GM08714 (cell line): ENCODE data around the gene SLC45A1.

ENCODE experiments used
- H3K4me3 ChIP-seq: fragments of 200-500 bp; sonication (Bioruptor generic); 2 replicates; pipeline ENCODE4 v1.5.1; 2014; ENCODE audit warnings: mild to moderate bottlenecking, low read length, inconsistent platforms
- ZNF274 ChIP-seq: IDR thresholded peaks from 2 replicates; pipeline ENCODE4 v1.6.1; 2012; ENCODE audit warnings: mild to moderate bottlenecking, low read depth, low read length

The SLC45A1 gene

DNA sequence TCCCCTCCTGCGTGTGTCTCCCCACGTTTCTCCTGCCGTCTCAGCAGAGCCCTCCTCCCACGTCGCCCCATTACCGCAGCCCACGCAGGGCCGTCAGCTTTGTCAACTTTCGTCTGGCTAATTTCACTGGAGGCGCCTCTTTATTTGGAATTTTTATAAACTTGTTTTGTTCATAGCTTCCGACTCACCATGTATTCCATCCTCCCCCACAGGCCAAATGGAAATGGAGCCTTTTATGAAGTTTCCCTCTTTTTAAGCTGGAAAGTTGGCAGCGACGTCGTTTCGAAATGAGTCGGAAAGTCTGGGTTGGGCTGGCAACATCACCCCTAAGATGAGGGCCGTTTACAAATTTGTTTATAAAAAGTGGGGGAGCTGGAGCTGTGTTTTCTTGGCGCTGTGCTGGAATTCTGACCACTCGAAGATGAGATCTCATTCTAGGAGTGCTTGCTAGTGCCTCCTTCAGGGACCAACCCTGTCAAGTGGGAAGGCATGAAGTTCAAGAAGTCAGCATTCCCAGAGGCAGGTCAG is 23.7 kb upstream of the SLC45A1 start:
- no peak overlapping the region for H3K4me3 ChIP-seq
- no peak for TF ChIP-seq ZNF274

DNA sequence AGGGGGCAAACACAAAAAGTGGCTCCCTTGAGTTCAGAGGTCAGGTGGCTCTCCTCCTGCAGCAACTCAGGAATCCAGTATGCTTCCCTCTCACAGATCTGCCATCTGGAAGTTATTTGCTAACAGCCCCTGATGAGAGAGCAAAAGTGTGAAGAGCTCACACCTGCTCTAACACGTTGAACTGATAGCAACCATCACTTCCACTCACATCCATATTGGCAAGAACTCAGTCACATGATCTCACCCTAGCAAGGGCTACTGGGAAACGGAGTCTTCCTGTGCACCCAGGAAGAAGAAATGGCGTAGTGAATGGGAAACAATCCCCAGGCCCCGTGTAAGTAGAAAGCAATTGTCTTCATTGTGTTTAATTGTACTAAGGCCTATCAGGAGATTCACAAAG is 20.7 kb upstream of the SLC45A1 start:
- no peak overlapping the region for H3K4me3 ChIP-seq
- TF ChIP-seq ZNF274 = no peak

DNA sequence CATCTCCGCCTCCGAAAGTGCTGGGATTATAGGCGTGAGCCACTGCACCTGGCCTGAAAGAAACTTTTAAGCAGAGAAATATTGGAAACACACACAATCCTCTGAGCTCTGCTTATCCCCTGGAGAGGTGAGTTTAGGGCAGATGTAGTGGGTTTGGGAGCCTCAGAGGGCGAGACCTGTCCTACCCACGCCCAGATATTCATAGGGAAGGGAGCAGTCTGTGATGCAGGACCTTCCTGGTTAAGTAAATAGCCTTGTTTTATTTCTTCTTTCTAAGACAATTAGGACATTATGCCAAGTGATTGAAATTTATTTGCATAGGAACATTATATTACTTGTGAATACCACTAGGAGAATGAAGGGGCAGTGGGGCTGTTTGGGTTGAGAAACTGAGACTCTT is 18.0 kb upstream of the SLC45A1 start:
- H3K4me3 ChIP-seq = no peak overlapping the region
- no peak for TF ChIP-seq ZNF274

DNA sequence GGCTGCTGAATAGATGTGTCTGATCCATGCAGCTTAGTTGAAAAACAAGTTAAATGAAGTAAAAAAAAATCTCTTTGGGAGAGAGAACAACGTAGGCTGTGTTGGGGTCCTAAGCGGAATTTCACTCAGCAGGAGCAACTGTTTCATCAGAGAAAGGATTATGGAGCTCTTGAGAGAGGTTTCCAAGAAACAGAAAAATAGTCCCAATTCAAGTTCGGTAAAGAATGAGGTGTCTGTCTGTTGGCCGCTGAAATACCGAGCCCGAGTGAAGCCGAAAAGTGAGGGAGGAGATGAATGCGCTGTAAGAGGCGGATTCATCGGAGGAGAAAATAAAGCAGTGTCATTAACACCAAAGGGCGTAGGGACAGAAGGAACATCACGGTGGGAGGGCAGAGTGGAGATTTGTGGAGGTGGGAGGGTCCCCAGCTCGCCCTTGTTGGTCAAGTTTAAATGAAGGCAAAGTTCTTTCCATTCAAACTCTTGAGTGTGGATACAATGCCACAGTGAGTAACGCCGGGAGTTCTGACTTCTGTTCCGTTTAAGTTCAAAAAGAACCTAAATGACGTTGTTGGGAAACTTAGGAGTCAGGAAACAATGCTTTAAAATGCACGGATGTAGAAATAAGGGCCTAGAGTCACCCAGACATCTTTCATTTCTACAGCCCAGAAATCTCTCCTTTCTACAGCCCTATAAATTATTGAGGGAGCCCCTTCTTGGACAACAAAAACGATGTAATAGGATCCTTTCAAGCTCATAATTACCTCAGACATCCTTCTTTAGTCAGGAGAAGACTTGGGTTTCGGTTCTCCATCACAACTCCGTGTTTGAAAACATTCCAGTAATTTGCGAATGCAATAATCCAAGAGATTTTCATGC is 15.6 kb upstream of the SLC45A1 start:
- TF ChIP-seq ZNF274 = no peak
- H3K4me3 ChIP-seq = no peak overlapping the region

DNA sequence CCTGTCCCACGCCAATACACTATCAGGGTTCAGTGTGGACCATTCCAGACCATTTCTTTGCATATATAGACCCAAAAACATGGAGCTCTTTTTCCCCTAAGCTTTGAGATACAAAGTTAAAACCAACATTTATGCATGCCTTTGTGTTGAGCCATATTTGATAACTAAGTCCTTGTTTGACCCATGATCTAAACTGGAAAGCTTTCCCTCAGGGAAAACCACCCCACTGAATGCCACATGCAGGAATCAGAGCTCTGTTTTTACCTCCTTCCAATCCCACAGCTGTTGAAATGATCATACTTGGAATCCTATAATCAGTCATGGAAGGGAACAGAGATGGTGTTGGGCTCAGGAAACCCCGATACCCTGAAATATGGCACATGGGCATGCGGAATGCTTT is 14.8 kb upstream of the SLC45A1 start:
- no peak for TF ChIP-seq ZNF274
- no peak overlapping the region for H3K4me3 ChIP-seq

DNA sequence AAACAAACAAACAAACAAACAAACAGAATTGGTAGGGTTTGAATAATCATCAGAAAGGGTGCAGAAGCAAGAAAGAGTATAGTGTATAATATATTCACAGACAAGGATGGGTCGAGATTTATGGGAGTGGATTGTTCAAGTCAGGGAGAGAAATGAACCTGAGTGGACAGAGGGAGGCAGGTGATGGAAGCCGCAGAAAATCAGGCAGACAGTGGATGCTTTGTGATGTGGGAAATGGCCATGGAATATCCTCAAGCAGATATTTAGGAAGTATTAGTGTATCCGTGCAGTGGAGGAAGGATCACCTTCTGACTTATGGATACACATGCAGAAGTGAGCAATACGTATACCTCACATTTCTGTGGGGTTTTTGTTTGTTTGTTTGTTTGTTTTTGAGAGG is 14.0 kb upstream of the SLC45A1 start:
- no peak overlapping the region for H3K4me3 ChIP-seq
- TF ChIP-seq ZNF274 = no peak

DNA sequence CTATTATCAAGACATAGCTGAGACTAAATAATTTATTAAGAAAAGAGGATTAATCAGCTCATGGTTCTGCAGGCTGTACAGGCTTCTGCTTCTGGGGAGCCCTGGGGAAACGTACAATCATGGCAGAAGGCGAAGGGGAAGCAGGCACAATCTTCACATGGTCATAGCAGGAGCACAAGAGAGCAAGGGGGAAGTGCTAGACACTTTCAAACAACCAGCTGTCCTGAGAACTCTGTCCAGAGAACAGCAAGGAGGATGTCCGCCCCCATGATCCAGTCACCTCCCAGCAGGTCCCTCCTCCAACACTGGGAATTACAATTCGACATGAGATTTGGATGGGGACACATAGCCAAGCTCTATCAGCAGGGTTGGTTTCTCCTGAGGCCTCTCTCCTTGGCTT is 10.3 kb upstream of the SLC45A1 start:
- no peak for TF ChIP-seq ZNF274
- H3K4me3 ChIP-seq = no peak overlapping the region

DNA sequence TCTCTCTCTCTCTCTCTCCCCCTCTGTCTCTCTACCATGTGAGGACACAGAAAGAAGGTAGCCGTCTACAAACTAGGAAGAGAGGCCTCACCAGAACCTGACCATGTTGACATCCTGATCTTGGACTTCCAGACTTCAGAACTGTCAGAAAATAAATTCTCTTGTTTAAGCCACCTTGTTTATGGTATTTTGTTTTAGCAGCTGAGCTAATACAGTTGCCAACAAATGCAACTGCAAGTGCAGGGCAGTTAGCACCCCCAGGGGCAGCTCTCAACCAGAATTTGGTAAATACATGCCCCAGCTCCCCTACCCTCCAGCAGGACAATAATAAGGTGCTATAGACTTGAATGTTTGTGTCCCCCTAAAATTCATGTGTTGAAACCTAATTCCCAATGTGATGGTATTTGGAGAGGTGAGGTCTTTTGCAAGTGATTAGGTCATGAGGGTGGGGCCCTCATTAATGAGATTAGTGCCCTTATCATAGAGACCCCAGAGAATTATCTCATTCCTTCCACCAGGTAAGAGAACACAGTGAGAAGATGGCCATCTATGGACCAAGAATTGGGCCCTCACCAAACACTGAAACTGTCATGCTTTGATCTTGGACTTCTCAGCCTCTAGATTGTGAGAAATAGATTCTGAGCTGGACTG is 6.7 kb upstream of the SLC45A1 start:
- no peak overlapping the region for H3K4me3 ChIP-seq
- TF ChIP-seq ZNF274 = no peak

DNA sequence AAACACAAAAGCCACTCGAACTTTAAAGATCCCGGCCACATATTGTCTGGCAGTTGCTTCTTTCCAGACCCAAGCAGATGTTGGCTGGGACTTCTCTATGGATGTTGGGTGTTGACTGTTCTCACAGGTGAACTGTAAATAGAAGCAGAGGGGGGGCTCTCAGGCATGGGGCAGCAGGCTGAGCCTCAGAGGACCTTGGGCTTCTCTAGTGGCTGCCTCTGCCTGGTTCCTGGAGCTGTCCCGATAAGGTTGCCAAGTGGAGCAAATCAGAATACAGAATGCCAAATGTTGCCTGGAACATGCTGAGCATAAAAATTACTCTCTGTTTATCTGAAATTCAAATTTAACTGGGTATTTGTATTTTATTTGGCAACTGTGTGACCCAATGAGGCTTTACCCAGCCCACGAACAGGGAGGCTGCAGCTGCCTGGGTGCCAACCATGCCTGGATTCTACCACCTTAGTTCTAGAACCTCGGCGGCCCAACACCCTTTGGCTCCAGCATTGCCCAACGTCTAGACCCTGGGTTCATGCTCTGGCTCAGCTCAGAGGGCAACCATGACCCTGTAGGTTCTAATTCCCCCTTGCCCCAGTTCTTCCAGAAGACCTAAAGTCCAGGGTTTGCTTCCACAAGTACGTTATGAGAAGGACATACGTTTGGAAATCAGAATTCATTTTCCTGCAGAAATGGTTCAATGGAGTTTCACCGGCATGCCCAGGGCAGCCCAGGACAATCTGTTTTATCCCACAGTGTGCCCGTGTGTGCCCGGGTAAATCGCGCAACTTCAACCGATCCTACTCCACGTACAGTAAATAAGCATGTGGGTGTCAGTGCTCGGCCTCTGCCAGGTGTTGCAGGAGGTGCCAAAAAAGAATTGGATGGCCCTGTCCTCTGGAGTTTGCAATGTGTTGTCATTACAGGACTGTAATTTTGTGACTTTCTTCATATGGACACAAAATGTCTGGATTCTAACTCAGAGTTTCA is 5.4 kb upstream of the SLC45A1 start:
- no peak for TF ChIP-seq ZNF274
- H3K4me3 ChIP-seq = no peak overlapping the region

DNA sequence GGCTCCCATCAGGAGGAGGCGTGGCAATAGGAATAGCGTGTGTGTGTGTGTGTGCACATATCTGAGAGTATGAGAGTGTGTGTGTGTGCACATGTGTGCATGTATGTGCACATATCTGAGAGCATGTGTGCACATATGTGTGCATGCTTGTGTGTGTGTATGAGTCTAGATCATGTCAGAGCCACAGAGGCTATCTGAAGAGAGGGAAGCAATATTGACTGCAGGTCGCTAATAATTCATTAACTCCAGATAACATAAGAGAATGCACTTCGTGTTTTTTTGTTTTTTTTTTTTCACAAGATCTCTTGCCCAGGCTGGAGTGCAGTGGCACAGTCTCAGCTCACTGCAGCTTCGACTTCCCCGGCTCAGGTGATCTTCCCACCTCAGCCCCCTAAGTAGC is 4.7 kb upstream of the SLC45A1 start:
- TF ChIP-seq ZNF274 = no peak

DNA sequence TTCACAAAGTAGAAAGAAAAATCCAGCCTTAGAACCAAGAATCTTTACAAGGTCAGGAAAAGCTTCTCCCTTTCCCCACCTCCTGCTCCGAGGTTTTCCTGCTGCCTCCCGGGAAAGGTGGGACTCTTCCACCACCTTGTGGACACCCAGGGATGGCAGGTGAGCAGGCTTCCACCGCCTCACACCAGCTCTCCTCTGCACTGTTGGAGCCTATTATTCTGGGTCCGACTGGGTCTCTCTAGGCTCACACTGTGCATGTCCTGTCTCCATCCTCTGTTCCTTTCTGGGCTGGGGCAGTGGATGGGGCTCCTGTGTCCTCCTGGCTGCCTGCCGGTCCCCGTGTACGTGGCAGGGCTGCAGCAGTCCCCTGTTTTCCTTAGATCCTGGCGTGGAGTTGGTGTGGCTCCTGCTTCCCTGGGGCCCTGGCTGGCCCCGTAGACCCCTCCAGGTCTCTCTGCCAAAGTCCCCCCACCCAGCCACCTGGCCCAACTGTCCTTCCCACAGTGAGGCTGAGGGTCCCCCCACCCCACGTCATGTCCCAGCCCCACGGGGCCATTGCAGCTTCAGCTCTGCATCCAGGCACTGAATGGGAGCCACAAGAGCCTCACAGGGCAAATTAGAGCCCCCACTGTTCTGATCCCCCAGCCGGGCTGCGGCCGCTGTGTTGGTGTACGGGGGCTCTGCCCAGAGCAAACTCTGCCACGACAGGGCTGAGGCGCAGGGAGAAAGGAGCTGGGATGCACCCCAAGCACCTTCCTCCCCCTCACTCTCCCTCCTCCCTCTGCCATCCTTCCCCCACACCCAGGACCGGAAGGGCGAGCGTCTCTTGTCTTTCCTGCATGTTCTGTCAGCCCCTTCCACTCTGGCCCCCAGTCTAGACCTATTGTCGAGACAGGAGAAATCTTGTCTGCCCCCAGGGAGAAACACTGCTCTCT is 3.3 kb upstream of the SLC45A1 start:
- H3K4me3 ChIP-seq = no peak overlapping the region
- no peak for TF ChIP-seq ZNF274

More for the DNA sequence above, 4.7 kb upstream of the SLC45A1 start:
- no peak overlapping the region for H3K4me3 ChIP-seq

DNA sequence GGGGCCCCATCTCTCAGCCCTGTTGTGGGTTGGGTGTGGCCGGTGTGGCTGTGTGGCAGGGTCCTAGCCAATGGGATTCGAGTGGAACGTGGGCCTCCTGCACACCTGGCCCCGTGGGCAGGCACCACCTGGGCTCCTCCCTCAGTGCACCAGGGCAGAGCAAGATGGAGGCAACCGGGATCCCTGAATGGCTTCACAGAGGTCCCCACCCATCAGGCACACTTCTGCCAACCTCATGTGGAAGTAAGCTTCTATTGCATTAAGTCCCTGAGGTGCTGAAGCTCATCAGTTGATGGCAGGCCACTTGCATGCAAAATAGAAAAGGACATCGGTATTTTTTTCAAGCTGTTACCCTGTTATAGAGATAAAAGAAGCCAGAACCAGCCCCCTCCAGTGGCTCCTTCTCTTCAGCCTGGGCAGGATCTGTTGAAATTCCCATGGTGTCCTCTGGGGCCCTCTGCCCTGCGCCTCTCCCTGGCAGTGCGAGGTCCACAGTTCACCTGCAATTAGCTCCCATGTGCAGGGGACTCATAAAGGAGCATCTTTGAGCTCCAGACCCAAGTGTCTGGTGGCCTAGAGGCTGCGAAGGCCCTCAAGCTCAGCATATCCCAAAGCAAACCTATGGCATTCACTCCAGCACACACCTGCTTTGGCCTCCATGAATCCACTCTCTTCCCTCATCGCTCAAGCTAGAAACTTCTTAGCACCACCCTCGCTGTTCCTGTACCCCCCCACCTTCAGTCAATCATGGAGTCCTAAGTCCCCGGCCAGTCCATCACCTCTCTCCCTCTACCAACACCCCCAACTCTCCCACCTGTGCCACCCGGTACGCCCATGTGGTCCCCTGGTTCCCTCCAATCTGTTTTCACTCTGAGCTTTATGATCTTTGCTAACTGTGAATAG is 2.1 kb upstream of the SLC45A1 start:
- no peak overlapping the region for H3K4me3 ChIP-seq
- TF ChIP-seq ZNF274 = no peak

DNA sequence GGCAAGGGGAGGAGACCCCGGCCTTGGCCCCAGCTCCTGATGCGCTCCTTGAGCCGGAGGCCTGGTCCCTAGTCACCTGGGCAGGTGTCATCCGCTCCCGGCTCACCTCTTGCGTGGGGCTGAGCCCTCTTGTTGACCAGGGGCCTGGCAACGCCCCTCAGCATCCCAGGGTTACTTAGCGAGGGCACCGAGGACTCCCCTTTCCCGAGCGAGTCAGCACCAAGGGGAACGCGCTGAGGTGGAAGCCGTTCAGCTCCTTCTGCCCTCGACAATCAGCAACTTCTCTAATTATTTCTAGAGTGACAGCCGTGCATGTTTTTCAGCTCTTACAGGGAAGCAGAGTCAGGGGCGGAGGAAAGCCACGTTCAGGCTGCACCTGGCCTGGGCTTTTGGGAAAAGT is 522 bp downstream of the SLC45A1 start:
- TF ChIP-seq ZNF274 = no peak
- H3K4me3 ChIP-seq = peak overlapping the region; percentile 36; the same call in 1 of the 2 replicates
